Tibial artery (tissue), 4 donors: Measurements from ENCODE around the gene WDR37.

Experiments used
- DNase-seq, 2 donors: peaks; one replicate each; pipeline ENCODE4 v3.0.0-alpha.2; 2019
- H3K27ac ChIP-seq, 2 donors: fragments of 200-600 bp; sonication (generic) in 1 of 2; 1 replicate in 1 of 2; 2 replicates in 1 of 2; pipeline ENCODE4 v1.5.1; 2018 to 2019; ENCODE audit warnings: mild to moderate bottlenecking in 1 of 2
- H3K27me3 ChIP-seq, 2 donors: fragments of 200-600 bp; sonication (generic) in 1 of 2; one replicate each; pipeline versions ENCODE4 v1.5.1 to v1.6.0; 2016 to 2019
- H3K36me3 ChIP-seq, 3 donors: fragments of 200-600 bp; sonication (generic) in 2 of 3; one replicate each; pipeline ENCODE4 v1.5.1; 2016 to 2019; ENCODE audit warnings: mild to moderate bottlenecking in 2 of 3
- H3K4me1 ChIP-seq, 4 donors: fragments of 200-600 bp; sonication (generic) in 2 of 4; 1 replicate in 3 of 4; 2 replicates in 1 of 4; pipeline ENCODE4 v1.5.1; 2016 to 2019
- H3K4me3 ChIP-seq, 2 donors: fragments of 200-600 bp; sonication (generic) in 1 of 2; 1 replicate in 1 of 2; 2 replicates in 1 of 2; pipeline ENCODE4 v1.5.1; 2018 to 2019; ENCODE audit warnings: mild to moderate bottlenecking in 2 of 2
- H3K9me3 ChIP-seq, 3 donors: fragments of 200-600 bp; sonication (generic) in 1 of 3; one replicate each; pipeline ENCODE4 v1.5.1; 2016 to 2019
- intact Hi-C: fragments of 100-400 bp; cut with DNase I; formaldehyde crosslinking; loops from one replicate; pipeline ENCODE4 v1.15.0; 2023; ENCODE audit warnings: low total_unique reads
- TF ChIP-seq, protein P1 (sequence below), 2 experiments: fragments of 200-600 bp in 1 of 2; fragments of 450-650 bp in 1 of 2; IDR thresholded peaks; one replicate each; pipeline ENCODE4 v1.5.1; 2017 to 2019; ENCODE audit warnings: antibody characterized with exemption in 2 of 2, mild to moderate bottlenecking in 1 of 2, moderate library complexity in 1 of 2

WDR37 gene

DNA sequence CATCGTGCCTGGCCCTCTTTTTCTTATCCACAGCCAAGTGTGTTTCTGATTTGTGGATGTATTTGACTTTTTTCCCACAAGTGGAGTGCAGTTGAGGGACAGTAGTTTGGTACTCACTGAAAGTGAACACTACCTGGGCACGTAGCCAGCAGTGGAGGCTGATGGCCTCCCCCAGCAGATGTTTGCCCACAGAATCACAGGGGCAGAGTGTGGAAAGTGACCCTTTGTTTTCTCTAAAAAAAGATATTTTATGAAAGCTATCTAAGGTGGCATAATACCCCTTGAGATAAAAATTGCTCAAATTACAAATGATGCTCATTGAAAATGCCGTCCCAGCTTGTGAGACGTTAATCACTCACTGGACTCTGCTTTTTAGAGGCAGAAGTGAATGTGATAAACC lies 29.1 kb downstream of the WDR37 start:
- Histone ChIP-seq H3K4me1 (no peaks in the 10 kb centered on the region), H3K9me3 (no peaks in the 10 kb centered on the region), H3K36me3 (peaks cover 66 to 98% (median 97%) of the 10 kb centered on the region in 3 donors), H3K27me3 (no peaks in the 10 kb centered on the region), H3K27ac (no peak overlapping the region), H3K4me3 (no peak overlapping the region)
- intact Hi-C loops: no loop called here
- DNase-seq: no peak
- TF ChIP-seq, protein P1, sequence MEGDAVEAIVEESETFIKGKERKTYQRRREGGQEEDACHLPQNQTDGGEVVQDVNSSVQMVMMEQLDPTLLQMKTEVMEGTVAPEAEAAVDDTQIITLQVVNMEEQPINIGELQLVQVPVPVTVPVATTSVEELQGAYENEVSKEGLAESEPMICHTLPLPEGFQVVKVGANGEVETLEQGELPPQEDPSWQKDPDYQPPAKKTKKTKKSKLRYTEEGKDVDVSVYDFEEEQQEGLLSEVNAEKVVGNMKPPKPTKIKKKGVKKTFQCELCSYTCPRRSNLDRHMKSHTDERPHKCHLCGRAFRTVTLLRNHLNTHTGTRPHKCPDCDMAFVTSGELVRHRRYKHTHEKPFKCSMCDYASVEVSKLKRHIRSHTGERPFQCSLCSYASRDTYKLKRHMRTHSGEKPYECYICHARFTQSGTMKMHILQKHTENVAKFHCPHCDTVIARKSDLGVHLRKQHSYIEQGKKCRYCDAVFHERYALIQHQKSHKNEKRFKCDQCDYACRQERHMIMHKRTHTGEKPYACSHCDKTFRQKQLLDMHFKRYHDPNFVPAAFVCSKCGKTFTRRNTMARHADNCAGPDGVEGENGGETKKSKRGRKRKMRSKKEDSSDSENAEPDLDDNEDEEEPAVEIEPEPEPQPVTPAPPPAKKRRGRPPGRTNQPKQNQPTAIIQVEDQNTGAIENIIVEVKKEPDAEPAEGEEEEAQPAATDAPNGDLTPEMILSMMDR (IDR thresholded peaks at IDR 0.05): no peak

DNA sequence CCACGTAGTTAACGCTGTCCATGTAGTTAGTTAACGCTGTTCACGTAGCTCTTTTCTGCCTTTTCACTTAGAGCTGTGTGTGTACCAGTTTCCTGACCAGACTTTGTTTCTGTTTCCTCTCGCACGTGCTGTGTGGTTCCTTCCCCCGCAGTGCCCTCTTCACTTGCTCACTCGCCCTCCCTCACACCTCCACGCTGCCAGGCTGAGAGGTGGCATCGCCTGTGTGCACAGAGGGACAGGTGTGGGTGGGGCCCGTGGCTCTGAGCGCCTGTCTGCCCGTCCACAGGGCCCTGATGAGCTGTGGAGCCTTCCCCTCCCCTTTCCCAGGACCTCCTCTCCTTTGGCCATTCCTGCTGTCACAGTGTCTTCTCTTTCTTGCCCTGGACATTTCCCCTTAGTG lies 30.6 kb downstream of the WDR37 start:
- intact Hi-C loops: no loop called here
- Histone ChIP-seq H3K36me3 (peaks cover 67 to 100% (median 94%) of the 10 kb centered on the region in 3 donors), H3K4me3 (no peak overlapping the region), H3K27me3 (no peaks in the 10 kb centered on the region), H3K9me3 (no peaks in the 10 kb centered on the region), H3K27ac (no peak overlapping the region), H3K4me1 (no peaks in the 10 kb centered on the region)
- no peak for DNase-seq
- TF ChIP-seq, protein P1 (IDR thresholded peaks at IDR 0.05): no peak

DNA sequence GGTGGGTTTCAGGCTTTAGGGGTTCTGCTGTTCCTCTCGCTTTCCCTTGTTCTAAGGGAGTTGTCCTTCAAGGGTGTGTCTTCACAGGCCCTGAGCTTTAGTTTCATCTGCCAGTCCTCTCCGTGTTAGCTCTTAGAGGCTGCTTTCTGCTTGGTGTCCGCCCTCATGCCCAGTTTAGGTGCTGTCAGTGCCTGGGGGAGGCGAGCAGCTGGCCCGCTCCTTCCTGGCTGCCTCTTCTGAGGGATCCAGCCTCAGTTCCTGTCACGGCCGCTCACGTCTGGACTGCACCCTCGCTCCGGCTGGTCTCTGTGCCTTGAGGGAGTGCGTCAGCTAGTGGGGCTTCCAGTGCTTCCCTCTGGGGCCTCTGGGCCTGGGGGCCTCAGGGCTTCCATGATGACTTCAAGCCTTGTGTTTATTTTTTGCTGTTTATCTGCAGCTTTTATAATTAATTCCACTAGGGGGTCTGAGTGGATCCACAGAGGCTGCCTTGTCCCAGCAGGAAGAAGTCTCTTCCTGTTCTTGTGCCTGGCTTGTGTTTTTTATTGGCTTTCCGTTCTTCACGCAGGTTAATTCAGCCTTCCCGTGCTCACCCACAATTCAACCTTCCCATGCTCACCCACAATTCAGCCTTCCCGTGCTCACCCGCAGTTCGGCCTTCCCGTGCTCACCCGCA lies 33.0 kb downstream of the WDR37 start:
- intact Hi-C loops: no loop called here
- Histone ChIP-seq H3K27me3 (no peaks in the 10 kb centered on the region), H3K27ac (no peak overlapping the region), H3K36me3 (peaks cover 69 to 88% (median 80%) of the 10 kb centered on the region in 3 donors), H3K4me3 (no peak overlapping the region), H3K9me3 (no peaks in the 10 kb centered on the region), H3K4me1 (no peaks in the 10 kb centered on the region)
- TF ChIP-seq, protein P1 (IDR thresholded peaks at IDR 0.05): no peak
- DNase-seq: no peak

DNA sequence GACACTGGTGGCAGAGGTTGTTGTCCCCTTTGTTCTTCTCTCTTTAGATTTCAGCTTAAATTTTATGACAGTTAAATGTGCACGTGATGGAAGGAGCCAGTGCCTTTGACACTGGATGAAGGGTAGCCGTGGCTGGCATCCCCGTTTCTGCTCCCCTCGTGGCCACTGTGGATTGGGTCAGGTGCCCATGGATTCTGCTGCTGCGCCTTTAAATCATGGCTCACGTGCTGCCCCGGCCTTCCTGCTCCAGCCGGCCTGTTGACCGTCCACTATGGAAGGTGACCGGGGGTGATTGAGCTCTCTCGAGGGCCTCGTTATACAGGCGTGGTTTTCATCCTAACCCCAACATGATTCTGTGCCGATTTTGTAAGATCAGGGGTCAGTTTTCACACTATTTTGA lies 34.5 kb downstream of the WDR37 start:
- no peak for DNase-seq
- TF ChIP-seq, protein P1 (IDR thresholded peaks at IDR 0.05): no peak
- Histone ChIP-seq H3K9me3 (no peaks in the 10 kb centered on the region), H3K36me3 (peaks cover 63 to 88% (median 71%) of the 10 kb centered on the region in 3 donors), H3K4me1 (no peaks in the 10 kb centered on the region), H3K27me3 (no peaks in the 10 kb centered on the region), H3K27ac (no peak overlapping the region), H3K4me3 (no peak overlapping the region)
- intact Hi-C loops: no loop called here

DNA sequence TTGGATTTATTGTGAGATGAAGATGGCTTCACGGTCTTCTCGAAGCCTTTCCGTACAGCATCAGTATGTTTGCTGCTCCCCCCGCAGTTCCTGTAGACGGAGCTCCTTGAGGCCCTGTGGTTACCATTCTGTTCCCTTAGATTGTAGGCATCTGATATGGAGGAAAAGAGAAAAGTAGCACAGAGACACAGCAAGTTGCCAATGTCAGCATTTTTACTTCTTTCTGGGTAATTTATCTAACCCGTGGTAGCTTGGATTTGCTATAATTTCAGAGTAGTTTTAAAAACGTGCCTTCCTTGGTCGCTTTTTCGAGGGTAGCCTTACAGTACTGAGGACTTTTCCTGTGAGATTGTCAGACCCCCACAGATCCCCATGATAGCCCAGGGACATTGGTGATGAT lies 37.5 kb downstream of the WDR37 start:
- intact Hi-C loops: no loop called here
- Histone ChIP-seq H3K4me3 (no peak overlapping the region), H3K4me1 (no peaks in the 10 kb centered on the region), H3K27ac (no peak overlapping the region), H3K27me3 (no peaks in the 10 kb centered on the region), H3K9me3 (no peaks in the 10 kb centered on the region), H3K36me3 (peaks cover 54 to 87% (median 68%) of the 10 kb centered on the region in 3 donors)
- DNase-seq: no peak
- TF ChIP-seq, protein P1 (IDR thresholded peaks at IDR 0.05): no peak
